Measurements from ENCODE around the gene RAB35.

The RAB35 gene

DNA sequence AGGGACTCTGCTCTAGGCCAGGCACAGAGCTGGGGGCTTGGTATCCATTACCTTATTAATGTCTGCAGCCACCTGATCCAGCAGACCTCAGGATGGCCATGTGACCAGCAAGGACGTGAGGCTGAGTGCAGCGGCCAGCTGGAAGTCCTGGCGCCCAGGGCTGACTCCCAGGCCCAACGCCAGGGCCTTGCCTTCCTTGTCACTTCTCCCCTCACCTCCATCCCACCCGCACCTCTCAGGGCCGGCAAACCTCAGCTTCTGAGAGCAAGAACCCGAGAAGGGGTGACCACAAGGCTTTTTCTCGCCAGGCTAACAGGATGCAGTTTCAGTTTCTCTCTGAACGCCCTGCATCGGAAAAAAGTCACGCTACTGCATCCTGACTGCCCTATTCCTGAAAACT lies 15.4 kb downstream of the RAB35 start:
- DNase-seq (ENCODE audit: extremely low read depth, low read depth) = no peak
- H3K4me3 ChIP-seq (replicated peaks; ENCODE audit: low read depth, low read length) = no peak overlapping the region
- TF ChIP-seq, protein P1, sequence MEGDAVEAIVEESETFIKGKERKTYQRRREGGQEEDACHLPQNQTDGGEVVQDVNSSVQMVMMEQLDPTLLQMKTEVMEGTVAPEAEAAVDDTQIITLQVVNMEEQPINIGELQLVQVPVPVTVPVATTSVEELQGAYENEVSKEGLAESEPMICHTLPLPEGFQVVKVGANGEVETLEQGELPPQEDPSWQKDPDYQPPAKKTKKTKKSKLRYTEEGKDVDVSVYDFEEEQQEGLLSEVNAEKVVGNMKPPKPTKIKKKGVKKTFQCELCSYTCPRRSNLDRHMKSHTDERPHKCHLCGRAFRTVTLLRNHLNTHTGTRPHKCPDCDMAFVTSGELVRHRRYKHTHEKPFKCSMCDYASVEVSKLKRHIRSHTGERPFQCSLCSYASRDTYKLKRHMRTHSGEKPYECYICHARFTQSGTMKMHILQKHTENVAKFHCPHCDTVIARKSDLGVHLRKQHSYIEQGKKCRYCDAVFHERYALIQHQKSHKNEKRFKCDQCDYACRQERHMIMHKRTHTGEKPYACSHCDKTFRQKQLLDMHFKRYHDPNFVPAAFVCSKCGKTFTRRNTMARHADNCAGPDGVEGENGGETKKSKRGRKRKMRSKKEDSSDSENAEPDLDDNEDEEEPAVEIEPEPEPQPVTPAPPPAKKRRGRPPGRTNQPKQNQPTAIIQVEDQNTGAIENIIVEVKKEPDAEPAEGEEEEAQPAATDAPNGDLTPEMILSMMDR (IDR thresholded peaks at IDR 0.05; ENCODE audit: low read depth, low read length, missing control alignments) = no peak

- no peak for DNase-seq (ENCODE audit: extremely low read depth, low read depth)
- H3K4me3 ChIP-seq (replicated peaks; ENCODE audit: low read depth, low read length) = no peak overlapping the region
- TF ChIP-seq, protein P1 (IDR thresholded peaks at IDR 0.05; ENCODE audit: low read depth, low read length, missing control alignments) = no peak
These were observed 15.9 kb downstream of the RAB35 start for GRCh38 chr12:120100630-120101029.

DNA sequence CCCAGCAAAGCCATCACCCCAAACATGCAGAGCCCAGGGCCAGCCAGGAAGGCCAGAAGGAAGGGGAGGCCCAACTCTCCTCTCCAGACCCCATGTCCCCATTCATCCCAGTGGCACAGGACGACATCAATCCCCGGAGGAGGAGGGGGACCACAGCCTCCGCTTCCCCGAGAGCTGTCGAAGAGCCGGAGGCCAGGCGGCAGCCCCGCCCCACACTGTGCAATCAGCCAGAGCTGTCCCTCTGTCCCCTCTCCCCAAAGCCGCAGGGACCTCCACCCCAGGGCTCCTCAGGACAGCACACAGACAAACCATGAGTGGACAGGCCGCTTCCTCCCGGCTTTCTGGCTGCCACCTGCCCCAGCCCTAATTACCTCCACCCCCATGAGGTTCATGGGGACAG lies 16.8 kb downstream of the RAB35 start:
- H3K4me3 ChIP-seq (replicated peaks; ENCODE audit: low read depth, low read length) = no peak overlapping the region

GRCh38 chr12:120098756-120099470 lies 17.6 kb downstream of the RAB35 start:
- no peak overlapping the region for H3K4me3 ChIP-seq (replicated peaks; ENCODE audit: low read depth, low read length)
- TF ChIP-seq, protein P1 (IDR thresholded peaks at IDR 0.05; ENCODE audit: low read depth, low read length, missing control alignments) = no peak
- DNase-seq (ENCODE audit: extremely low read depth, low read depth) = no peak

More for the DNA sequence above, 16.8 kb downstream of the RAB35 start:
- TF ChIP-seq, protein P1 (IDR thresholded peaks at IDR 0.05; ENCODE audit: low read depth, low read length, missing control alignments) = no peak
- DNase-seq (ENCODE audit: extremely low read depth, low read depth) = no peak

DNA sequence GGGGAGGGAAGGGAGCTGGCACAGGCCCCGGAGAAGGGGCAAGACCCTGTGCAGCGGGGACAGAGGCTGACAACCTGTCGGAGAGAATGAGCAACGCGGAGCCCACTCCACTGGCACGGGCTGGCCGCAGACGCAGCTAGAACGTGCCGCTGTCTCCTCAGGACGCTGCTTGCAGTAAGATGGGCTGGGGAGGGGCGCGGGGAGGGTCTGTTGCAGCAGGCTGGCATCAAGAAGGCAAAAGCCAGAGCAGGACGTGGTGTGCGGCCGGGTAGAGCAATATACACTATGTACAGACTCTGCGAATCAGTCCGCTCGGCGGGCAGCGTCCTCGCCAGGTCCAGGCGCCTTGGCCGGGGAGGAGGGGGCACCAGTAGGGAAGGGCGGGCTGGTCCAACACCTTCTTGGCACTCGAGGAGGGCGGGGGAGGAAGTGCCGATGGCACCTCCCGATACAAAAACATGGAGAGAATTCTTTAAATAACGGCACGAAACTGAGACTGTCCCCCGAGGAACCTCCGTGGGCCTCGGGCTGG lies 19.8 kb downstream of the RAB35 start:
- DNase-seq (ENCODE audit: extremely low read depth, low read depth) = no peak
- H3K4me3 ChIP-seq (replicated peaks; ENCODE audit: low read depth, low read length) = no peak overlapping the region
- TF ChIP-seq, protein P1 (IDR thresholded peaks at IDR 0.05; ENCODE audit: low read depth, low read length, missing control alignments) = no peak

DNA sequence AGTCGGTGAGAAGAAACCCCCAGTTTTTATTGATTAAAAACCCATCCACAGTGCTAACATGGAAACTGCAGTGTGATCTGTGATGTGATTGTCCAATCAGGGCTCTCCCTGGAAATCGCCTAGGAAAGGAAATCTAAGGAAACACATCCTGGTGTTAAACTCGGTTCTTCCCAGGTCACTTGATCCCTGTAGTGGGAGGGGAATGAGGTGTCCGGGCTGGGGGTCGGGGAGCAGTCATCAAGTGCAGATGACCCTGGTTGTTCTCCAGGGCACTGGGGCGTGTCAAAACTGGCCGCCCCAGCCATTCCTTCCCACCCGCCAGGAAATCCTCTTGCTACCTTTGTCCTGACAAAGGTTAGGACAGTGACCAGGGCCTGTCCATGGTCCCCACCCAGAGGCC lies 20.8 kb downstream of the RAB35 start:
- no peak for DNase-seq (ENCODE audit: extremely low read depth, low read depth)
- no peak overlapping the region for H3K4me3 ChIP-seq (replicated peaks; ENCODE audit: low read depth, low read length)
- TF ChIP-seq, protein P1 (IDR thresholded peaks at IDR 0.05; ENCODE audit: low read depth, low read length, missing control alignments) = no peak
